HG03139 (cell line): ENCODE data around the gene GCNT1.
"Not testable (repeated sequence)": the region's sequence is repeated elsewhere in the genome, so short reads cannot be mapped to it uniquely, and the experiment has no call there.

Source experiments
- ATAC-seq: cut with Tn5 transposase; IDR thresholded peaks from one replicate; pipeline ENCODE4 v1.9.1; 2021; ENCODE audit not compliant: unreplicated experiment

Gene GCNT1

GRCh38 chr9:76458903-76459693 is at the start of gene GCNT1:
GCNT1 (plus strand) TSS chr9:76459182; CDS start chr9:76502382, 43,200 bp downstream.
- peak; percentile 90 for ATAC-seq

- no peak for ATAC-seq
Observed at GRCh38 chr9:76412638-76413037, 46.3 kb upstream of the GCNT1 start.

- no peak for ATAC-seq
Observed at GRCh38 chr9:76413658-76414057, 45.3 kb upstream of the GCNT1 start.

GRCh38 chr9:76414661-76415060 is 44.3 kb upstream of the GCNT1 start:
- peak; percentile 77 for ATAC-seq

- ATAC-seq: no peak
Observed at GRCh38 chr9:76415154-76415553, 43.8 kb upstream of the GCNT1 start.

- ATAC-seq: no peak
Observed at GRCh38 chr9:76415731-76416130, 43.3 kb upstream of the GCNT1 start.

GRCh38 chr9:76417394-76417793 is 41.6 kb upstream of the GCNT1 start:
- no peak for ATAC-seq

GRCh38 chr9:76419782-76420380 is 39.1 kb upstream of the GCNT1 start:
- ATAC-seq: no peak

- ATAC-seq: no peak
Observed at GRCh38 chr9:76423216-76424177, 35.5 kb upstream of the GCNT1 start.

- no peak for ATAC-seq
Observed at GRCh38 chr9:76424491-76424890, 34.5 kb upstream of the GCNT1 start.

GRCh38 chr9:76425677-76426453 is 33.1 kb upstream of the GCNT1 start:
- ATAC-seq: no peak

- ATAC-seq: no peak
Observed at GRCh38 chr9:76426807-76427419, 32.1 kb upstream of the GCNT1 start.

GRCh38 chr9:76431601-76432000 is 27.4 kb upstream of the GCNT1 start:
- ATAC-seq: no peak

GRCh38 chr9:76433406-76433805 is 25.6 kb upstream of the GCNT1 start:
- no peak for ATAC-seq

GRCh38 chr9:76433836-76434235 is 25.1 kb upstream of the GCNT1 start:
- no peak for ATAC-seq

GRCh38 chr9:76434897-76435296 is 24.1 kb upstream of the GCNT1 start:
- not testable (repeated sequence) for ATAC-seq

GRCh38 chr9:76437017-76437699 is 21.8 kb upstream of the GCNT1 start:
- ATAC-seq: not testable (repeated sequence)

- ATAC-seq: peak; percentile 45
Observed at GRCh38 chr9:76438841-76439588, 20.0 kb upstream of the GCNT1 start.
